GM19239 (cell line): ENCODE measurements around the gene ERC2.

Experiments
- DNase-seq: peaks from one replicate; pipeline ENCODE4 v3.0.0; 2011; ENCODE audit warnings: low spot score; ENCODE audit not compliant: insufficient read length
- FAIRE-seq: peaks from 2 replicates; lab custom pipeline; 2011; peaks lifted over from hg19 to GRCh38; lab: Jason Lieb, UNC

Gene ERC2

DNA sequence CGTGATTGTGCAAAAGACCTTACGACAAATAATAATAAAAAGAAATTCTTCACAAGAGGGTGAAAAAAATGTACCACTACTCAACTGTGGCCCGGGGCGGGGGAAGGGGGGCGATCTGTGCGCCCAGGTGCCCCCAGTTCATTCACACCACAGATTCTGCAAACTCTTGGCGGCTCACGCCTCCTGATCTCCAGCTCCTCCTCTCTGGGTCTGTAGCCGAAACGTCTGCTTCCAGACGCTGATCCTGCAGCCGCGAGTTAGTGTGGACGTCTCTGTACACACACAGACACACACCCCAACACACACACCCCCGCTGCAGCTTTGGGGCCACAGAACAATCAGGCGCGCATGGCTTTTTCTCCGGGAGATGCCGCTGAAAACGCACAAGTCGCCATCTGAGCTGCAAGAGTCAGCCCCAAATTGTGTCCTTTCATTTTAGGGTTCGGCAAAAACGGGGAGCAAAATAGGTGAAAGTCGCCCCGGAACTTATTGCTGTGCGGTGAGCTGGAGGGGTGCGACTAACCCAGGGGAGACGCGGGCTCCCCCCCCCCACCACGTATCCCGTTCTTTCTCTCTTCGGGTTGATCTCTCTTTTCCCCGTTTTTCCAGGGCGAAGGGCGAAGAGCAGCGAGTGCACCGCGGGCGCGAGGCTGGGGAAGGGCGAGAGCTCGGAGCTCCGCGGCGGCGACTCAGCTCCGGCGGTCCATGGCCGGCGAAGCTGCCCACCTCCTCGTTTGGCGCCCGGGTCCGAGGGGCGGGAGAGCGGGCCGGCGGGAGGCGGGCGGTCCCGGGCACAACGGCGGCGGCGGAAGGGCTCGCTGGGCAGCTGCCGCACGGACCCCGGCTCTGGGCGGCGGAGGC lies 980.7 kb downstream of the ERC2 start:
- FAIRE-seq (no peak), DNase-seq (no peak)

DNA sequence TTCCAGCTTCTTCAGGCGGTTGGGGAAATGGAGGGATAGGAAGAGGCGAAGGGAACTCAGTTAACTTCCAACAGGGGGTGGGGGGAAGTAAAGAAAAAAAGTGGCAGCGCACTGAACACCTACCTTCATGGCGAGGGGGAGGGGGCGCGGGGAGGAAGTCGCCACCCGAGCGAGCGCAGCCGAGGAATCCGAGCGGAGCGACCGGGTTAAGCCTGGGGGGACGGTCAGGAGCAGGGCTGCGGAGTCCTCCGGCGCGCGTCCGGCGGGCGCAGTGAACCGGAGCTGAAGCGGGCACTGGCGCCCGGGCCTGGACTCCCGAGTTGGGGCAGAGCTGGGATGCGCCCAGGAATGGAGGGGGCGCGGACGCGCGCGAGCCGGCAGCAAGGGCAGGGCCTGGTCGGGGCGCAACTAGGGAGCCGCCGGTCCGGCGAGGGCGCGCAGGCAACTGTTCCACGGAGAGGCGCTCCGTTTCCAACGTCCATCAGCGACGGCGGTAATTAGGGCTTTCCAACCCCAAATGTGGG lies 981.3 kb downstream of the ERC2 start, which contains the start of gene WNT5A:
TSS of gene WNT5A (minus strand) at position 450 of the 524 bp plus-strand sequence. CDS start at position 129, 321 bp downstream.
- no peak for FAIRE-seq
- DNase-seq, result no peak

DNA sequence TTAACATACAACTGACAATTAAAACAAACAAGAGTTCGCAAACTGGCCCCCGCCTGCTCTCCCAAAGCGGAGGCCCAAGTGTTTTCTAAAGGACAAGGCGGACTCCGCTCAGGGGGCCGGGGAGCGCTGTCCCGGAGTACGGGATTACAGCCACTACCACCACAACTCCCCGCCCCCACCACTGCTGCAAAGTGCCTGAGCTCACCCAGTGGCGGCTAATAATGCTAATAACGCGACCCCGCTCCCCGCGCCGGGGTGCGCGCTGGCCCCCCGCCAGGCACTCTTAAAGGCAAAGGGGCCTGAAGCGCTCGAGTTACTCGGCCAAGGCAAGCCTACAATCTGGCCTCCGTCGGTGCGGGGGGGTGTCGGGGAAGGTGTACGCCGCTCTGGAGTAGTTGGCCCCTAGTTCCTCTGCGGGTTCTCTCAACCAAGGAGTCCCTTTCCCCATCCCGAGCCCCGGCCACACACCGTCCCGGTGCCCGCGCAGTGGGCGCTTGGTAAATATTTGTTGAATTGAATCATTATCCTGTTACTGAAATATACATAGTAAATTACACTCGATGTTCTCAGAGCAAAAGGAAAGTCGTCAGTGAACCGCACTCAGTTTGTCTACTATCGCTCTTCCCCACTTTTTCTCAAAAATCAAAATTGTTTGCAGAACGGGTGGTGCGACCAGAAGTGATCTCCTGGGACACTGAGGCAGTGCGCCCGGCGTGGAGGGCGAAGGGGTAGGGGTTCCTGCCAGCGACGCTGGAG lies 982.0 kb downstream of the ERC2 start:
- DNase-seq, result no peak

DNA sequence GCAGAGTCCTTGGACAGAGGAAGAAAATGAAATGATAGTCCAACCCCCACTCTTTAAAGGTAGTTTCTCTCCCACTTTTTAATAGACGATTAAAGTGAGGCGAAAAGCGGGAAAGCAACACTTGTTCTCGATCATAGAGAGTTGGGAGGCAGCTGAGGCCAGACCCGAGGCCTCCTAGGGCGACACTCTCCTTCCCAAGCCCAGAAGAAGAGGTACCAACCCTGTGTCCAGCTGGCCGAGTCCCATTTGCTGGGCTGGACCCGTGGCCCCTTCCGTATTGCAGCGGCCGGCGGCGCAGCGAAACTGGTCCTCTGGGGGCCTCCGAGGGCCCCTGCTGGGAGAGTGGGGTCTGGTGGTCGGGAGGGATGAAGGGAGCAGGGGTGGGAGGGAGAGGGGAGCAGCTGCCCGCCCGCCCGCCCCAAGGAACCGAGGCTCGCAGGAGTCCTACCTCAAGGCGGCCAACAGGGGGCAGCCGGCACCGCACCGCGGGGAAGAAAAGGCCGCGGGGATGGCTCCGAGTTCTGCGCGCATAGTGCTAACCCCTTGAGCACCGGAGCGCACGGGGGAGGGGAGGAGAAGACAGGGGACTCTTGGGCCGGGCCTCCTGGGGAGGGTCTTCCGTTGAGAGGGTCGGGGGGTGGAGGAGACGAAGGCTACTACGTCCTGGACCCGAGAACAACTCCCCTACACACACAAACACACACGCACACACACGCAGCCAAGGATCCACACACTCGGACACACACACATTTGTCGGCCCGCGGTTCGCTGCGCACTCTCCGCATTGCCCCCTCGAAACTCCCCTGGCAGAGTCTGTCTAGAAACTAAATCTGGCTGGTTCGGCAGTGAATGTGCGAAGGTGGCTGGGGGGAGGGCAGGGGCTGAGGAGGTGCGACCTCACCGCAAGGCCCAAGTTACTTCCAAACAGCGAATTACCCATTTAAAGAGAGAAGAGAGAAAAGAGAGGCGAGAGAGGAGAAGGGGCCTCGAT lies 983.2 kb downstream of the ERC2 start:
- FAIRE-seq, result peak; percentile 85

More for the DNA sequence above, 982.0 kb downstream of the ERC2 start:
- FAIRE-seq, result no peak

DNA sequence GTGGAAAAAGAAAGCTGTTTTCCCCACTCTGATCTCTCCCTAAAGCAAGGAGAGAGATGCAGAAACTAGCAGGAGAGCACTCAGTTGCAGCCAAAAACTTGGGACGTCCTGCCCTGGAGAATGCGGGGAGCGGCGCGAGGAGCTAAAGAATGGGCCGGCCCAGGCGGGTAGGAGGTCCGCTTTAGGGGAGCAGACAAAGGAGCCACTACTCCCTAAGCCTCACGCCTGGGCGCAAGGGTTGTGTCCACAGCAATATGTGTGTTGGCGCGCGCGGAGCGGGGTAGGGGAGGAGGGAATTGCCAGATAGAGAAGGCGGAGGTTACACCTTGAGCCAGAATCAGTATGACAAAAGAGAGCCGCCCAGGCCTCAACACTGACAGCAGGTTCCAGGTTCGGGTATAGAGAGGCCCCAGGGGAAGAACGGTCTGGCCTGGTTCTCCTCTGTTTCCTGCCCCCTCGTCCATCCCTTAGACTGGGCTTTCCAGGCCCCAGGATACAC lies 984.0 kb downstream of the ERC2 start:
- FAIRE-seq, result no peak

More for the DNA sequence above, 983.2 kb downstream of the ERC2 start:
- DNase-seq, result peak; percentile 80

DNA sequence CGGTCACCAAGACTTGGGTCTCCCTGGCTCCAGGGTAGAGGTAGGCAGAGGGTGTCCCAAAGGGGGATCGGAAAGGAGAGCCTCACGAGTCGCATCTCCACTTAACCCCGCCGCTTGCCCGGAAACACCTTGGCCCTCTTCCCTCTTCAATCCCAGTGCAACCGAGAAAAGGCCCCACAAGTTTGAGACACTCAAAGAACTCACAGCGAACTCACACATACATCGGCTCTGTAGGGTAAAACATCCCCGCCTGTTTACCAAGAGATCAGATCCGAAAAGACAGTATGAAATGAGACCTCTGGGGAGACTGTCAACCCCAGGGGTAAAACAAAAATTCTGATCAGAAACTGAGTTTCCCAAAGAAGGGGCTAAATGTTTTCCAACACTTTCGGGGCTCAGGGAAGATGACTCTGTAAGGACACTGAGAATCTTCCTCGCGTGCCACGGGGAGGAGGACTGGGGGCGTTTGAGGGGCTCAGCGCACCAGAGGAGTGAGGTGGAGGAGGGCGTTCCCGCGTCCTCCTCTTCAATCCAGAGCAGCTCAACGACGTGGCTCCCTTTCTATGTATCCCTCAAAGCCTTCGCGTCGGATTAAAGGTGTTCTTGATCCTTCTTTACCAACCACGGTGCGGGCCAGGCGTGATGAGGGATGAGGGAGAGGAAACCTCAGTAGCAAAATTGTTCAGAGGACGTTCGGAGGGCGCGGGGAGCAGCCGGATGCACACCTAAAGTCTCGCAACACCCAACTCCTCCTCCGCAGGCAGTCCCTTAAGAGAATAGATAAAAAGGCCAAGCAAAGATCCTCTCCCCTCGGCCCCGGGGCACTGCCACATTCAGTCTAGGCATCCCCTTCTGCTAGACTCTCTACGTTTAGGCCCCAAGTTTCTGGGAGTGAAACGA lies 984.8 kb downstream of the ERC2 start:
- no peak for DNase-seq
- no peak for FAIRE-seq

More for the DNA sequence above, 984.0 kb downstream of the ERC2 start:
- no peak for DNase-seq

DNA sequence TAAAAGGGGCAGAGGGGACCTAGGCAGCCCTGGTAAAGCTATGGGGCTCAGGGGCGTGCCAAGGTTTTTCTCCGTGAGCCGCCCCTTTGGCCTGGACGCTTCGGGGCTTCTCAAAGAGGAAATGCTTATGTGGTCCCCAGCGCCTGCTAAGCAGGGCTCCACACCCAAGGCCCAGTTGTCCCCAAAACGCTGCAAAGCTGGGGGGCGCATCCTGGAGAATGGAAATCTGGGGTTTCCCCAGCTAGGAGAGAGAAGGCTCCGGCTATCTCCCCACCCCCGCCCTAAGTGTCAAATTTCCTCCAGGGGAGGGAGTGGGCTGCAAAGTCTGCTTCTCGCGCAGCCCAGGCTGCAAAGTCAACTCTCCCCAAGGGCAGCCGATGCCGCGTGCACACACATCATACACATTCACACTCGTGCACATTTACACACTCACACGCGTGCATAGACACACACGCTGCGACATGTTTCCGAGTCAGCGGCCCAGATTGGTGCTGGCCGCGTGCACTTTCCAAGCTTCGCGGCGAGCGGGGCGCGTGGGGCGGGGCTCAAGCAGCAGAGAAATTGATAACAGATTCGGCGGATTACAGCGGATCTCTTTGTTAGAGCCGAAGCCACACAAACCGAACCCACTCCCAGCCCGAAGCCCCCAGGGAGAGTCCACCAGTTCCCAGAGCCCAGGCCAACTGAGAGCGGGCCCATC lies 985.6 kb downstream of the ERC2 start:
- FAIRE-seq (no peak), DNase-seq (no peak)

DNA sequence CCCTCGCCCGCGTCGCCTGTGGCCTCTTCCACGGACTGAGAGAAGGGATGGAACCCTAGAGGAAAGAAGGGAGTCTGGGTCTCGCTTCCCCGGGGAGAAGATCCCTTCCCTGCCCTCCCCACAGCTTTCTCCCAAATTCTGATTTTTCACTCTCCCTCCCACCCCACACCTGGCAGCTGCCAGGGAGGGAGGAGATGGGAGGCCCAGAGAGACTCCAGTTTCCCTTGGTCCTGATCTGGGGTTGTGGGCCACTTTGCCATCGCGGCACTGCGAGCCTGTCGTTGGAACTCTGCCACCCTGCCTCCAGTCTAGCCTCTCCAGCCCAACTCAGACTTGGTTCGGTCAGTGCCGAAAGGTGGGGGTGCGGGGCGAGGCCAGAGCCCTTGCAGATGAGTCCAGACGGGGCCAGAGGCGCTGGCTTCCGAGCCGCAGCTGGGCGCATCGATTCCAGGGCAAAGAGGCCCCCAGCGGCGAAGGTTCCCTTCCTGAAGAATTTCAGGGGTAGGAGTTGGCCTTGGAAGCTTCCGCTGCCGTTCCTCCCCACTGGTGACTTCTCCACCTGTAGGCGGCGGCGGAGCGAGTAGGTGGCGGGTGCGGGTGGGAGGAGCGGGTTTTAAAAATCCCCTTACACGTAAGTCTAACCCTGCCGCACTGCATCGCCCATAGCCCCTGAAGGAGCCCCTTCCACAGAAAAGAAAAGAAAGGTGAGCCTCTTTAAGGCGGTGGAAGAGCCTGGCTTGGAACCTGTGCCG lies 986.3 kb downstream of the ERC2 start:
- DNase-seq (no peak), FAIRE-seq (no peak)

DNA sequence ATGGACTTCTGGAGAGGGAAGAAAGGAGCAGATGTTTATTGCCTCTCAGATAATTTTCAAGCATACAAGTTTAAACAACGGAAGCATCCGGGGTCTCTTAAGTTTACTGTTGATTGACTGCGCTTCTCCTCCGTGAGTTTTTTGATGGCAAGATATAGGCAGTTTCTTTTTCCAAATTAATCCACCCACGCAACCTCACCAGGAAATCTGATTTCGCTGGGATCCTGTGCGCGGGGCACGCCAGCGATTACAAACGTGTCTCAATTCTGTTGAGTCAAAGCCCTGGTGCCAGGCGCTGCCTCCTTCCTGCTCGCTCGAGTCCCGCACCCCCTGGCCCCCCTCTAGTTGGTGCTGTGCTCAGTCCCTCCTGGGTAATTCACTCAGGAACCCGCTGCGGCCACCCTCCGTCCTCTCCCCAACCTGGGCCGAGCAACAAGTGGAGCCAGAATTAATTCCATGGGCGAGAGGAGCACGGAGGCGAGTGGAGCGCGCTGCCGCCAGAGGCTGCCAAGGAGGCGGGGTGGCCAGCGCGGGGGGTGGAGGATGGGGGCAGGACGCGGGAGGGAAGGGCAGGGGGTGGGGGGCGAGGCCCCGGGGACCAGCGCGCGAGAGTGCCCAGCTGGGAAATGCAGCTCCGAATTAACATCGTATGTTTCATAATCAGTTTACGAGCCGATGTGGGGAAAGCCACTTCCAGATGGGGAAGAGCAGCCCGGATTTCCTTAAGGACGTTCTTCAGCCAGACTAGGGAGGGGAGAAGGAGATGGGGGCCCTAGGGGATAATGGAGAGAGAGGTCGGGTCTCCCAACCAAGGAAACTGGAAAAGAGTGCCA lies 987.1 kb downstream of the ERC2 start:
- DNase-seq (no peak), FAIRE-seq (no peak)

DNA sequence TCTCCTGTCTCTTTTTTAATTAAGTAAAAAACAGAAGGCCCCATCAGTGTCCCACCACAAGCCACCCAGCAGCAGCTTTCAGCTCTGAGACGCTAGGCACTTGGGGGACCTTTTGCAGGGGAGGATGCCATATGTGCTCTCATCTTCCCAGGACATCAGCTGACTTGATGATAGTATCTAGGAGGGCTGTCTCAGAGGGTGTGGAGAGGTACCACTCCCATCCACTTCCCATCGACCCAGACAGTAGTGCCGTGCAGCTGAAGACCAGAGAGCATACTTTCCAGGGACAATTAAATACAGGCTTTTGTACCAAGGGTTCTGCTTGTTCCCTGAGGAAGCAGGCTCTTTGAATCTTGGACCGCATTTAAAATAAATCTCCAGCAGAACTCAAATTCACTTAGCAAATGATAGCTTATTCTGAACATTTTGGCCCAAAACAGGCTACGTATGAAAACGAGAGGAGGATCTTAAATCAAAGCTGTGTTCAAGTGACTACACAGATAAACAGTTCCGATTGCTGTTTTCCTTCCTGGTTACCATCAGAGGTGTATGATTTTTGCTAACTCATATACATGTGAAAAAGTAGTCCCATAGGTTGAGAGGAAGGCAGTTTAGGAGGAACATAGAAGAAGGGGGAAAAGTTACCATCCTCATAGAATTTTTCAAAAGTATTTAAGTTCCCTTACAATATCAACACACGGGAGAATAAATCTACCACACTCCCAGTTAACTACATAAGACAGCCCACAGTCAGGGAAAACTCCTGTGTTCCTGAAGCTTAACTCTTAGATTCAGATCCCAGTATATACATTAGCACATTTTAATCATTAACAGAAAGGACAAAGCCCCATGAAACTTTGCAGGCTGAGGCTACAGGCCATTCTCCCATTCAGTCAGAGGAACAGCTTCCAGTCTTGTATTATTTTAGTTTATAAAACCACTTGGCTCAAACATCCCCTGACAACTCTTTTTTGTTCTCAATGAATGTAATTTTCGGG lies 990.7 kb downstream of the ERC2 start:
- no peak for DNase-seq
- FAIRE-seq, result no peak

DNA sequence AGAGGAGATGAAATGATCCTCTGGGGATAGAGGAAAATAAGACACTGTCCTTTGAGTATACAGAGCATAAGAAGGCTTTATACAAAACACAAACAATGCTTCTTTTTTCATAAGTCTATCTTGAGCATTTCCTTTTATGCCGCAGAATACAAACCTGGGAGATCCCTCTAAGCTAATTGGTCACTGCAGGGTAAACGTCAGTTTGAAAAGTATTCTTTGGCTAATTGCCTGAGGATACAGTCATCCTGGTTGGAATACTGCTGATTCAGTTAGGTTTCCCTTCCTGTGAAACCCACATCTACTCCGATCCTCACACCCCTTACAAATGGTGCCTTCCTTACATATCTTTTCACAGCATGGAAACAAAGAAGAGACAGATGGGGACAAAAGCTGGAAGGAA lies 991.8 kb downstream of the ERC2 start:
- FAIRE-seq (no peak), DNase-seq (no peak)

DNA sequence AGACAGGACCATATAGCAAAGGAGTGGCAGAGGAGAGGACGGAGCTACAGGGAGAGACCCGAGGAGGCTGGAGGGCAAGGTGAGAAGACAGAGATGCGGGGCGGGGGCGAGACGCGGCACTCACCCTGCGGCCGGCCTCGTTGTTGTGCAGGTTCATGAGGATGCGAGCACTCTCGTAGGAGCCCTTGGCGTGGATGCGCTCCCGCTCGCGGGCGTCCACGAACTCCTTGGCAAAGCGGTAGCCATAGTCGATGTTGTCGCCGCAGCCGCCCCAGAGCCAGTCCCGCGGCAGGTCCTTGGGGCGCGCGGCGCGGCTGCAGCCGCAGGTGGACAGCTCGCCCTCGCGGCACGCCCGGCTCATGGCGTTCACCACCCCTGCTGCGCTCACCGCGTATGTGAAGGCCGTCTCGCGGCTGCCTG lies 994.0 kb downstream of the ERC2 start:
- DNase-seq (no peak), FAIRE-seq (no peak)

DNA sequence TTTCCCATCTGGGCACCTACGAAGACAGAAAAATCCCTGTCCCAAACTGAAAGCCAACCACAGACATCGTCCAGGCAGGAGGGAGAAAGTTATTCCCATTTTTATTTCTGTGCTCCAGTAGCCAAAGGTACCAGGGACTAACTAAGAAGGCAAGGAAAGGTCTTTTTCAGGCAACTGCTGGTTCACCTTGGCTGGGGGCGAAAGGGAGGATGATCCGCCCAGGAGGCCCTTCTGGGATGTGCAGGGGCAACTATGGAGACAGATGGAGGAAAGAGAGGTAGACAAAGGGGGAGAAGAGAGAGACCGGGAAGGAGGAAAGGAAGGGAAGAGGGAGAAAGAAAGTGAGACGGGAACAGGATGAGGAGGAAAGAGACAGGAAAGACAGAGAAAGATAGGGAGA lies 994.5 kb downstream of the ERC2 start:
- FAIRE-seq (no peak), DNase-seq (no peak)

DNA sequence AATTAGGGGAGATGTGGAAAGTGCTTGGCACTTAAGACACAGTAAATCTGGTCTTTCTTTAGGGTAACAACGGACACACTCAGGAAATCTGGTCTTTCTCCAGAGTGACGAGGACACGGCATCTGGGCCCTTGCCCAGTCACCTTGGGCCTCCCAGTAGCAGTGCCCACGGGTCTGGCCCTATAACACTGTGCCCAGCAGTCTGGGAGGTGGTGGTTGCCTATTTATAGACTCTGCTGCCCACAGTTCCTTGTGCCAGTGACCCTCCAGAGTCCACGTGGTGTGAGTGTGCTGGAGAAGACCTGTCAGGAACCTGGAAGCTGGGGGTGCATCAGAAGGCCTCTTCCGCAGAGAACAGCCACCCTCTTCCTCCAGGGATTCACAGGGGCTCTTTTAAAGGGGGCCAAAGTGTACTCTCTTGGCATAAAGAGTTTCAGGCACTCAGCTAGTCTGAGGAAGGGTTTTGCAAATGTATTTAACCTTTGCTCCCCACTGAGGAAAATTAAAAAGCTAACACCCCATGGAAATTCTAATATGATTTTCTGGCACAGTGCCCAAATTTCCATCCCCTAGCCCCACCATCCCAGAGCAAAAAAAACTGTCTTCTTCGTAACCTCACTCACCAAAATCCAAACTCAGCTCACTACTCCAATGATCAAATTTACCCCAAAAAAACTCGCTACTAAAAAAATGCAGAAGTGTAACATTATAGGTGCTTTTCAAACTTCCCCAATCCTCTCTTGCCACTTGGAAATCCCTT lies 996.6 kb downstream of the ERC2 start:
- FAIRE-seq (no peak), DNase-seq (no peak)

DNA sequence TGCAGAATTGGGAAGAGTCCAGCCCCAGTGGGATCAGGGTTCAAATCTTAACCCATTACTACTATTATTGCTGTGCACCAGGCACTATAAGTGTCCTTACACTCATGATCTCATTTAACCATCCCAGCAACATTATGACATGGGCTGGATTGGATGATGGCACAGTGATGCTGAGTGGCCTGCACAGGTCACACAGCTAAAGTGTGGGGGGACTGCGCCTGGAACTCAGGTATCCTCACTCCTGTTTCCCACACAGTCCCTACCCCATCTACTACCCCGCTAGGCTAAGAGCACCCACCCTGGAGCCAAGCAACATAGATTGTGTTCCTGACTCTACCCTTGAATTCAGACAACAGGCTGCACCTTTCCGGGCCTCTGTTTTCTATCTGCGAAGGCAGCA lies 997.2 kb downstream of the ERC2 start:
- FAIRE-seq, result no peak

More for the DNA sequence above, 997.2 kb downstream of the ERC2 start:
- no peak for DNase-seq
